ENCODE measurements around the gene XPNPEP1. TPM values are rescaled to one million over a fixed set of nuclear protein-coding genes. Genes with fewer than 3 reads are reported as not detected.

The XPNPEP1 gene
- total and polyA plus RNA-seq, 2 of the 4 experiments (the other 2 are of a cell fraction): 164 to 311 TPM

DNA sequence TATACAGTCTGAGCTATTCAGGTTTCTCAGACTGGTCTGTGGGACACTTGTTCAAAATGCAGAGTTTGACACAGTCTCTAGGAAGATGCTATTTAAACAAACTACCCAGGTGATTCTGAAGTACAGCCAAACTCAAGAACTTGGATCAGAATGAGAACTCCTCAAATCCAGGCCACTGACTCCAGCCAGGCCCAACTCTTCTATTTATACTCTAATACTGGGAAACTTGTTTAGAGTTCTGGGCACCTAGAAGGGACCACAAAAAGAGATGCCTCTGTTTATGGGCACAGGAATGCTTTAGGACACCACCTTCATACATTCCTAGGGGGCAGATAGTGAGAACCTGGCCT is 44.4 kb upstream of the XPNPEP1 start:
- CTCF ChIA-PET: interaction anchor here (1.0 to 2.3 kb wide), 2 partner anchors 11 to 14 kb away, joined by 3 to 15 read pairs; no protein-coding TSS in a partner anchor
- Histone ChIP-seq H3K4ac (ENCODE audit: low read depth, low read length) (peak overlapping the region; percentile 96), H3K18ac (ENCODE audit: low read depth, low read length) (peak overlapping the region; percentile 63), H3K9me1 (ENCODE audit: insufficient read depth, low read length) (peaks cover 12% of the 10 kb centered on the region; the same call in 1 of the 2 replicates), H3K79me1 (ENCODE audit: low read depth in 1 of 2, low read length in 2 of 2) (peaks cover 0 to 2% of the 10 kb centered on the region in 2 experiments; a peak in 1 of 4 replicates), H4K5ac (ENCODE audit: low read depth, low read length) (peak overlapping the region; percentile 29), H2BK20ac (ENCODE audit: low read depth, low read length) (peak overlapping the region; percentile 98), H2AK5ac (ENCODE audit: low read depth, low read length) (peak overlapping the region; percentile 96), H4K91ac (ENCODE audit: insufficient read depth, low read depth, low read length) (peak overlapping the region; percentile 91), H2BK15ac (ENCODE audit: low read depth, low read length) (peak overlapping the region; percentile 91), H3K36me3 (ENCODE audit: control insufficient read depth, insufficient read depth, low read length) (no peaks in the 10 kb centered on the region), H3K4me3 (ENCODE audit: insufficient read depth, low read depth, low read length) (no peak overlapping the region), H2AFZ (replicated peaks; ENCODE audit: low read length, poor library complexity) (peak overlapping the region; percentile 53), H3K9ac (ENCODE audit: low read depth, low read length) (peak overlapping the region; percentile 55), H3K27ac (ENCODE audit: insufficient read depth, low read length) (peak overlapping the region; percentile 97), H3K56ac (ENCODE audit: extremely low read depth, insufficient read depth, low read length) (peak overlapping the region; percentile 74), H3K23ac (ENCODE audit: low read depth, low read length) (peak overlapping the region; percentile 85), H3K27me3 (ENCODE audit: control insufficient read depth, insufficient read depth, low read length) (no peaks in the 10 kb centered on the region), H4K8ac (ENCODE audit: low read depth in 2 of 2, low read length in 2 of 2) (peak overlapping the region; percentile 52 to 86), H2AK9ac (replicated peaks; ENCODE audit: low read depth, low read length, poor library complexity) (peak overlapping the region; percentile 88), H3K14ac (replicated peaks; ENCODE audit: low read depth, low read length) (peak overlapping the region; percentile 89), H2BK120ac (ENCODE audit: low read depth, low read length) (peak overlapping the region; percentile 99), H3K4me1 (ENCODE audit: control insufficient read depth, insufficient read depth, low read length) (peaks cover 21% of the 10 kb centered on the region), H4K20me1 (ENCODE audit: insufficient read depth, low read length) (peaks cover 4% of the 10 kb centered on the region), H2BK5ac (ENCODE audit: low read depth, low read length, poor library complexity, severe bottlenecking) (peak overlapping the region; percentile 96), H3K9me3 (ENCODE audit: control insufficient read depth, insufficient read depth, low read length) (no peaks in the 10 kb centered on the region), H3K4me2 (ENCODE audit: low read depth, low read length) (peak overlapping the region; percentile 84)
- intact Hi-C loops (cut with micrococcal nuclease) (loop anchor here (2.0 to 5.0 kb wide), 4 partner anchors 15 to 107 kb away; partner anchors contain the start of gene ADD3), in situ Hi-C loops (cut with MboI; ENCODE audit: low sequenced_read_pairs) (no loop called here), dilution Hi-C loops (cut with HindIII; ENCODE audit: low sequenced_read_pairs, unreplicated experiment) (no loop called here)
- BruUV-seq (replicated peaks): no TSS peak
- POLR2A ChIA-PET (ENCODE audit: unreplicated experiment): no interaction called here
- no peak for ATAC-seq (ENCODE audit: low read depth)
- TF ChIP-seq CEBPB (IDR thresholded peaks at IDR 0.05; ENCODE audit: low read depth, low read length): no peak
- TF ChIP-seq RAD21 (IDR thresholded peaks at IDR 0.05; ENCODE audit: low read length): no peak
- TF ChIP-seq, protein P1, sequence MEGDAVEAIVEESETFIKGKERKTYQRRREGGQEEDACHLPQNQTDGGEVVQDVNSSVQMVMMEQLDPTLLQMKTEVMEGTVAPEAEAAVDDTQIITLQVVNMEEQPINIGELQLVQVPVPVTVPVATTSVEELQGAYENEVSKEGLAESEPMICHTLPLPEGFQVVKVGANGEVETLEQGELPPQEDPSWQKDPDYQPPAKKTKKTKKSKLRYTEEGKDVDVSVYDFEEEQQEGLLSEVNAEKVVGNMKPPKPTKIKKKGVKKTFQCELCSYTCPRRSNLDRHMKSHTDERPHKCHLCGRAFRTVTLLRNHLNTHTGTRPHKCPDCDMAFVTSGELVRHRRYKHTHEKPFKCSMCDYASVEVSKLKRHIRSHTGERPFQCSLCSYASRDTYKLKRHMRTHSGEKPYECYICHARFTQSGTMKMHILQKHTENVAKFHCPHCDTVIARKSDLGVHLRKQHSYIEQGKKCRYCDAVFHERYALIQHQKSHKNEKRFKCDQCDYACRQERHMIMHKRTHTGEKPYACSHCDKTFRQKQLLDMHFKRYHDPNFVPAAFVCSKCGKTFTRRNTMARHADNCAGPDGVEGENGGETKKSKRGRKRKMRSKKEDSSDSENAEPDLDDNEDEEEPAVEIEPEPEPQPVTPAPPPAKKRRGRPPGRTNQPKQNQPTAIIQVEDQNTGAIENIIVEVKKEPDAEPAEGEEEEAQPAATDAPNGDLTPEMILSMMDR (conservative IDR thresholded peaks at IDR 0.05; ENCODE audit: low read depth, low read length): no peak
- TF ChIP-seq CHD1 (IDR thresholded peaks at IDR 0.05; ENCODE audit: low read depth, low read length): no peak
- no peak for DNase-seq

Data from IMR-90 (cell line).